Activated effector memory CD4-positive, alpha-beta T cell treated with Interleukin-2 at 50 U/mL for 16 hours (primary cell): Measurements from ENCODE around the gene CTTNBP2.

Source experiments
- DNase-seq: peaks from one replicate; pipeline ENCODE4 v3.0.0-alpha.2; 2020

The CTTNBP2 gene

DNA sequence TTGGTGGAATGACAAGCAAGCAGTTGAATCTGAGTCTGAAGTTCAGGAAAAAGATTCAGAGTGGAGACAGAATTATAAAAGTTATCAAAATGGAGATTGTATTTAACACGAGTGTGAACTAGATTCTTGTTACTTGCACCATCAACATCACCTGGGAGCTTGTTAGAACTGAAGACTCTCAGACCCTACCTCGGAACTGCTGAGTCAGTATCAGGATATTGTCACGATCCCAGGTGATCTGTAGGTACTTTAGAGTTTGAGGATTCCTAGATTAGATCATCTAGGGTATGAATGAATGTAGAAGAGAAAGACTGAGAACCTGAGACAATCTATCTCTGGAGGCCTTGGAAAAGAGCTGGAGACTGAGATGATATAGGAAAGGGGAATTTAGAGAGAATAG lies 194.1 kb downstream of the CTTNBP2 start:
- no peak for DNase-seq

DNA sequence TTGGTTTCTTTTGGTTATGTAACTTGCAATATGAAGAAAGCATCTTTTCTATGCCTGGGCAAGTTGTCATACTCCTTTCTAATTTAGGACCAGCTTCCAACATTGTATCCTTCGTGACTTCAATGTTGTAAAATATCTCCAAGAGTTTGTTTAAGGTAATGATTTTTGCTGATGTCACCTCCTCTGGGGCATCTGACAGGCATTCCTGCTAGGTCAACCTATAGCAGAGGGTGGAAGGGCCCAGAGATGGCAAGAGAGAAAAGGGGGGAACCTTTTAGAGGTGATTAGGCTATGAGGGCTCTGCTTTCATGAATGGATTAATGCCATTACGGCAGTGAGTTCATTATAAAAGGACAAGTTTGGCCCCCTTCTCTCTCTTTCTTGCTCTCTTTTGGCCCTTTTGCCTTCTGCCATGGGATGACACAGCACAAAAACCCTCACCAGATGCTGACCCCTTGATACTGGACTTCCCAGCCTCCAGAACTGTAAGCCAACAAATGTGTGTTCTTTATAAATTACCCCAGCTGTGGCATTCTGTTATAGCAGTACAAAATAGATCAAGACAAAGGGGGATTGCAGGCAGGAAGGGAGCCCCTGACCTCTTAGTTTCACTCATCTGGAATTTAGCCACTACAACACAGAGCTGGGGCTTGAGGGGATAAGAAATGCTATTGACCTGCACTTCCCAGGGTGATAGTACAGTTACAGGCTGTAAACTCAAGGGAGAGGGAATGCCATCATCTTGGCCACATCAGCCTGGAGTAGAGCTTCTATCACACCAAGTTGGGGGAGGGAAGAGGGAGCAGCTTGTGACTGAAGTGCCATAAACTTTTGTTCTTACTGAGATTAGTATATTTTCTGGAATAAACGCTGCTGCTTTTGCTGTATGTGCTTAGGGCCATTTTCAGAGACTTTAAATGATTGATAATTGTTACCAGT lies 197.5 kb downstream of the CTTNBP2 start:
- DNase-seq = no peak

DNA sequence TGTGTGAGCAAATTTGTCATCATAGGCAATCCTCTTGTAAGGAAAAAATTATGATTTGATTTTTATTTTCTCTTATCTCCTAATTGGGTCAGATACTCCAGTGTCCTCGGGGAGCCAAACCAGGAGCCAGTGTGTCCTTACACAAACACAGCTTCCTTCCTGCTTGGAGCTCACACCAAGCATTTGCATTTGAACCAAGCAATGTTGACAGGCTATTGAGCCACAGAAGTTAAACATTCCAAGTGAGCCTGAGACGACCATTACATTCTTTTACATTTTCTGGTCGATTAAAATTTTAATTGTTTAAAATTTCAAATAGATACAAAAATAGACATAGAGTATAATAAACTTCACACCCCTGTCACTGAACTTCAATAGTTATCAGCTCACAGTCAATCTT lies 198.6 kb downstream of the CTTNBP2 start:
- DNase-seq = no peak

DNA sequence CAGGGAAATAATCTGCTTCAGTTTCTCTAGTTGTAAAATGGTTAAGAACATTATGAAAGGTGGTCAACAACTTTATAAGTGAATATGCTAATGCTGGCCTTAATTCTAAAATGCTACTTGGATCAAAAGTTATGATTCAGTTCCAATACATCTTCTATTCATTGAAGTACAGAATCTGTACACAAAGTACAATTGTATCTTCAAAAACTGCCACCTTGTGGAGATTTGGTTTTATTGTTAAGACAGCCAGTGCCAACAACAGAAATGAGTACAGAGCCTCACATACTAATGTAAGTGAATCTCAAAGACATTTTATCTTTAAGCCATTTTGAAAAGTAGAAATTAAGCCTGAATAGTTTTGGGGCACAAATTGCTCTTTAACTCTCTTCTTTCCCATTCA lies 199.4 kb downstream of the CTTNBP2 start:
- DNase-seq = no peak

DNA sequence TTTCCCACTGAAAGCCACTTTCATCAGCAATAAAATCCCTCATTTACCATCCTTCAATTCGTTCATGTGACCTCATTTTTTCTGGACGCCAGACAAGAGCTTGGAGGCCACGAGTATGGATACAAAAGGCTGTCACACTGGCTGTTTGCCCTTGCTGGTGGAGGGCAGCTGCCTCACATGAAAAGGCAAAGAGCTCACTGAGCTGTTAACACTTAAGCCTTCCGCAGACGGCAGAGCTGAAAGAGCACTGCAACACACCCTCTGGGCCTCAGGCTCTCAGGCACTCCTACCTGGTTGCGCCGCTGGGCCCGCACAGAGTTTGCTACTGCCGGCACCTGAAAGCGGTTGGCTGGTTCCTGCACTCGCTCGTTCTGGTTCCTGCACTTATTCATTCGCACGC lies 199.9 kb downstream of the CTTNBP2 start:
- no peak for DNase-seq

DNA sequence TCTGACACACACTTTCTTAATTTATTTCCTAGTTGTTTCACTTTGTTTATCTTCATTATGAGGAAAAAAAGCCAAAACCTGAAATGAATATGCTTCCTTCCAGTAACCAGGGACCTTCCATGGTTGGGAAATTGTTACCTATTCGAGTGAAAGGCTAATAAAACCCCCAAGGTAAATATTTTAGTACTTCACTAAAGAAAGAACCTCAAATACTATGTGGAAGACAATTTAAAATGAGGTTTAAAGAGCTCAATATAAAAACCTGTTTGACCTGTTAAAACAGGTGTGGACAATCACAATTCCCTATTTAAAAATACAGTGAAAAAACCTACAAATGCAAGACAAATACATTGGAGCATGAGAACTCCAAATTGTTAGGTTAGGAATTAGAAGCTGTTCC lies 200.8 kb downstream of the CTTNBP2 start:
- DNase-seq = no peak

DNA sequence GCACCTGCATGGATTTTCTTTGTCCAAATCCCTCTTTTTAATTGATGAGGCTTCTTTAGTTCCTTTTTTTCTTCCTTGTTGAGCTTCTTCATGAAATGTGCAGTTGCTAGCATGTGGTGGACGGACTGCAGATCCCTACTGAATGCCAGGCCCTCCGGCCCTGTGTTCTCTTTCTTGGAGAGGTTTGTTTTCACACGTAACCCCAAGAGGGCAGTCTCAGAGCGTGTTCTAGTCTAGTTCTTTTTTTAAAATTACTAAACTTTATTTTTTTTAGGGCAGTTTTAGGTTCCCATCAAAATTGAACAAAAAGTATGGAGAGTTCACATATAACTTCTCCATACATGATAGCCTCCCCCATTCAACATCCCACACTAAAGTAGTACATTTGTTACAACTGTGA lies 203.4 kb downstream of the CTTNBP2 start:
- no peak for DNase-seq

DNA sequence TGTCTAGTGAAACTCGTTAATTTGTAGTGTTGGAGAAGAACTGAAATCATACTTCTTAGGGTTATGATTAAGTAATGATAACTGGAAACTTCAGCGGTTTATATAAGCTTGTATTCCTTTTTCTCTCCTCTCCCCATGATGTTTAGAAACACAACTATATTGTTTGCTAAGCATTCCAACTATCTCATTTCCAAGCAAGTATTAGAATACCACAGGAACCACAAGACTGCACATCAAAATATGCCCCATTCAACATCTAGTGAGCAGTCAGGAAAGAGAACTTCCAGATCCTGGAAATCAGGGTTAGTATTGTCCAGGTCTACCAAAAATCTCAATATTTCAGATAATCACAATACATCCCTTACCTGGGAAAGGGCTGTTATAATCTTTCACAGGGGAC lies 205.8 kb downstream of the CTTNBP2 start:
- no peak for DNase-seq

DNA sequence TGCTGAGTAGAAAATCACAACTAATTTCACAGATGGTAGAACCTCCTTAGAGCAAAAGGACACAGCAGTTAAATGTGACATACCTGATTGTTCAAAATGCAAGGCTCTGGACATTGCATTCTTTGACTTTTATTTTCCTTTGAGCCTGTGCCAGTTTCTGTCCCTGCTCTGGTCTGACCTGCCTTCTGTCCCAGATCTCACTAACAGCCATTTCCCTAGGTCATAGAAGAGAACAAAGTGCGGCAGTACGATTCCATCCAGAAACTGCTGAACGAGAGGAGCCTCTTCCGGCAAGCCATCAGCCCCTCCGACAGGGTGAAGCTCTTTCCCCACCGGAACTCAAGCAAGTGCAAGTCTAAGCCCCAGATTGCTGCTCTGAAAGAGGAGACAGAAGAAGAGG lies 206.6 kb downstream of the CTTNBP2 start:
- DNase-seq = no peak

DNA sequence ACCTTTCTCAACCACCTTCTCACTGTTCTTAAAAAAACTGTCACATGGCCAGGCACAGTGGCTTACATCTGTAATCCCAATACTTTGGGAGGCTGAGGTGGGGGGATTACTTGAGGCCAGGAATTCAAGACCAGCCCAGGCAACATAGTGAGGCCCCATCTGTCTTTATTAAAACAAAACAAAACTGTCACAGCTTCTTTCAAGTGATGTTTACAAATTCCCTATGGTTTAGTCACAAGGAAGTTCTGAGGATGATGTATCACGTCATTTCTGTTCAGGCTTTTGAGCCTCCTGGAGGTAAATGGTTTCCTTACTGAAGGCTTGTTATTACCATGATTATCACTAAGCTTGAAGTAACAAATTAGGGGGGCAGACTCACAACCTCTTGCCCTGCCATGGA lies 207.2 kb downstream of the CTTNBP2 start:
- no peak for DNase-seq

DNA sequence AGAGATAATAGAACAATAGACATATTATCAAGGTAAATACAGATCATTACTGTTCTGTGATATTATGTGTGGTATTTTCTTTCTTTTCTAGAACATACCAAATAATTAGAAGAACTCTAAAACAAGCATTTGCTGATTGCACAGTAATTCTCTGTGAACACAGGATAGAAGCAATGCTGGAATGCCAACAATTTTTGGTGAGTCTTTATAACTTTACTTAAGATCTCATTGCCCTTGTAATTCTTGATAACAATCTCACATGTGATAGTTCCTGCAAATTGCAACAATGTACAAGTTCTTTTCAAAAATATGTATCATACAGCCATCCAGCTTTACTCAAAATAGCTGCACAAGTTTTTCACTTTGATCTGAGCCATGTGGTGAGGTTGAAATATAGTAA lies 207.9 kb downstream of the CTTNBP2 start:
- DNase-seq = no peak

DNA sequence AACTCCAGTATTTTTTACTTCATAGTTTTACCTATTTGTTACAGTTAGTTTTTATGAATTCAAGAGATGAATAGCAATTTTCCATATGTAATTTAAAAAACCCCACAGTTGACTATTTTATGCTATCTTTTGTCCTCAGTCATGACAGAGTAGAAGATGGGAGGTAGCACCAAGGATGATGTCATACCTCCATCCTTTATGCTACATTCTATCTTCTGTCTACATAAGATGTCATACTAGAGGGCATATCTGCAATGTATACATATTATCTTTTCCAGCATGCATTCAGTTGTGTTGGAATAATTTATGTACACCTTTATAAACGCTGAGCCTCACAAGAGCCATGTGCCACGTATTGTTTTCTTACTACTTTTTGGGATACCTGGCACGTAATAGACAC lies 209.2 kb downstream of the CTTNBP2 start:
- DNase-seq = no peak

DNA sequence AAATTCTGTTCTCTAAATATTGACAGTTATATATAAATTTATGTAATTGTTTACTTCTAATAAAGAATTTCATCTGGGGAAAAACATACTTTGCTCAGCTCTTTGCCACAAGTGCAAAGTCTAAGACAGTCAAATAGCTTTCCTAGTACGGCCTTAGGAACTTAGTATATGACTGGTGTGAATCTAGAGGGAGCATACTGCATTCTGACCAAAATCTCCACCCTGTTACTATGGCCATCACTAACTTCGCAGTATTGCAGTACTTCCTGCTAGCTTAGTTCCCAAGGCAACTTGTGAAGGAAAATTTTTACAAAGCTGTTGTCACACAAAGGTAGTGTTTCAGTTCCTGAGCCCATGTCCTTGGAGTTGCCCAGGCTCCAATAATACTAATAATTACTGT lies 211.9 kb downstream of the CTTNBP2 start:
- DNase-seq = no peak
